Cardiac fibroblast (primary cell): ENCODE data around the gene TENM4.

Experiments
- DNase-seq, 2 donors: peaks; one replicate each; pipeline versions ENCODE4 v3.0.0 to v3.0.0-alpha.2; 2010; ENCODE audit warnings: low read depth in 2 of 2
- H3K4me3 ChIP-seq, 2 donors: replicated peaks in 1 of 2; 1 replicate in 1 of 2; 2 replicates in 1 of 2; pipeline ENCODE4 v1.5.1; 2011; ENCODE audit warnings: low read depth in 2 of 2, low read length in 2 of 2, mild to moderate bottlenecking in 2 of 2, moderate library complexity in 1 of 2
- CTCF ChIP-seq: IDR thresholded peaks from one replicate; pipeline ENCODE4 v1.5.1; 2011; ENCODE audit warnings: low read depth, mild to moderate bottlenecking, low read length, inconsistent platforms

The TENM4 gene

DNA sequence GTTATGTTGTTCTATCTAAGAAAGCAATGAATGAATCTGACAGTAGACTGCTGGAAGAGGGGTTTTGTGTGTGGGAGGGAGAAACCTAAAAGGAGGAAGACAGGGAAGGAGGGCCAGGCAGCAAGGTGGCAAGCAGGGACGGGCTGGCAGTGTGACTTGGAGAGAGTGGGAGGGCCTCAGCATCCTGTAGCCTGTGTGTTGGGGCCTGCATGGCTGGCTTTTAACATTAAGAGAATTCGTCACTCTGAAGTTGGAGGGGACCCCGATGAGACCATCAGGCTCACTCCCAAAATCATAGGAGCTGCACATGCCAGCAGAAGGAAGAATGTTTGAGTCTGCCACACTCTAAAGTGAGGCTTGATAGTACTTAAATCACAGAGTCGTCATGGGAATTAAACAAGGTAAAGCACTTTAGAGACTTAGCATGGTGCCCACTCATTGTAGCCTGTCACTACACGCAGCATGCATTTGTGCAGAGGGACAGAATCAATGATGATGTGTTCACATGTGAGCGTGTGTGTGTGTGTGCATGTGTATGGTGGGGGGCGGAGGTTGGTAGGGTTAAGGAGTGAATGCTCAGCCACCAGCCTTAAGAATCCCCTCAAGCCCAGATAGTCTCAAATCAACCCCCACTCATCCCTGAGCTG is 199.5 kb downstream of the TENM4 start:
- TF ChIP-seq CTCF, result no peak
- no peak for DNase-seq
- no peak overlapping the region for H3K4me3 ChIP-seq

DNA sequence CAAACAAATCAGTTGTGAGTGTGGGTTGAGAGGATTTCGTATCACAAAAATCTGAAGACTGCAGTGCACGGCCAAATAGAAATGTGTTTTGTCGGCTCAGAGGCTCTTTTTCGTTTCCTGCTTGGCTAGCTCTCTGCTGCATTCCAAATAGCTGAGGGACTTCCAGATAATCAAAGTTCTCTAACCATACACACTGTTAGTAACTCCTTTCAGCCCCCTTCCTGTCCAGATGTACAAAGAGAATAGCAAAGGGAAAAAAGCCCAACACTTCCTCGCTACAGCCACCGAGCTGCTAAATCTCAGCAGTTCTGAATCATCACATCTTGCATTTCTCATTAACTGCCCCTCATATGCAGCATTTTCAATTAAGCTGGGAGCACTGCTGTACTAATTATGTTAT is 203.1 kb downstream of the TENM4 start:
- no peak for TF ChIP-seq CTCF
- no peak overlapping the region for H3K4me3 ChIP-seq
- peak; percentile 91 to 92 for DNase-seq

GRCh38 chr11:79237091-79237490 is 203.7 kb downstream of the TENM4 start:
- DNase-seq, result no peak
- TF ChIP-seq CTCF, result no peak
- H3K4me3 ChIP-seq, result no peak overlapping the region

DNA sequence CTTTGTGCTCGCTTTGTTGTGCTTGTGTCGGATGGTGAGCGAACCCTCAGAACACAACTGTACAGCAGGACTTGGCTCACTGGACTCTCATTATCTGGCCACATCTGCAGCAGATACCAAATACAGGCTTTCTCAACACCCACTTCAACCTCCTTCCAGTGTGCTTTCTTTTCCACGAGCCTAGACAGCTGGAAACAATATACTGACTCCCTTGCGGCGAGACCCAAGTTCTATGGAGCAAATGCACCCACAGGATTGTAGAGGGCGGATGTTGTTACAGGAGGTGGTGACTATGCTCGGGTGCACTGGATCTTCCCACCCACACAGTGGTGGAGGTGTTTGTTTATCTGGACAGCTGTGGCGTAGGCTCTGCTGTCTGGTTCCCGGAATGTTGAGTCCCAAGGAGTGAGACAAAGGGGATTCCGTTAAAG is 204.3 kb downstream of the TENM4 start:
- no peak for TF ChIP-seq CTCF
- DNase-seq, result peak; percentile 71 to 94
- no peak overlapping the region for H3K4me3 ChIP-seq

- no peak for DNase-seq
- TF ChIP-seq CTCF, result no peak
- H3K4me3 ChIP-seq, result no peak overlapping the region
Measured at GRCh38 chr11:79235696-79236095, 205.1 kb downstream of the TENM4 start.

- DNase-seq, result peak in 1 of 2 donors; percentile 26
- no peak overlapping the region for H3K4me3 ChIP-seq
- TF ChIP-seq CTCF, result no peak
Measured at GRCh38 chr11:79232346-79232745, 208.5 kb downstream of the TENM4 start.

DNA sequence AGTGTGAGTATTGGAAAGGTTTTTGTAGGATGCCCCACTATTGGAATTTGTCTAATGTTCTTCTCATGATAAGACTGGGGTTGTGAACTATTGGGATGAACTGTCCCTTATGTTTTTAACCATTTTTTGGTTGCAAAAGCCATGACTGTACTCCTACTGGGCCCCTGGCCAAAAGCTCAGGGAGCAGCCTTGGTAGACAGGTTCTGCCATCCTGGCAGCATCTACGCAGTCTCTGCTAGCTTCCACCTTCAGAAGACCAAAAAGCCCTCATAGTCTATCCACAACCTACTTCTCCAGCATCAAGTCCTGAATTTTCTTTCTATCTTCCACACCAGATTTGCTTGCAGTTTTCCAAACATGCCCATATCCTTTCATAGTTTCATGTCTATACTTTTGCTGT is 211.8 kb downstream of the TENM4 start:
- no peak for TF ChIP-seq CTCF
- DNase-seq, result no peak
- H3K4me3 ChIP-seq, result no peak overlapping the region
